ENCODE results near the gene SLC25A29. TPM values are rescaled to one million over a fixed set of nuclear protein-coding genes. Genes with fewer than 3 reads are reported as not detected.
"Not testable (repeated sequence)": the region's sequence is repeated elsewhere in the genome, so short reads cannot be mapped to it uniquely, and the experiment has no call there.

SLC25A29 gene
- polyA plus RNA-seq, 3 donors = 13.4 to 40.8 (median 25.5) TPM

- 88 to 93% (median 92%) methylated on average over 14 of the region's 14 CpGs for WGBS, 3 donors
- H3K27ac ChIP-seq (ENCODE audit: low read depth, low read length) = no peak overlapping the region
These were observed 7.5 kb downstream of the SLC25A29 start for GRCh38 chr14:100298551-100299237.

GRCh38 chr14:100297320-100298300 is 8.6 kb downstream of the SLC25A29 start:
- WGBS, 3 donors = 39 to 43% (median 40%) methylated on average over 30 of the region's 30 CpGs
- no peak overlapping the region for H3K27ac ChIP-seq (ENCODE audit: low read depth, low read length)

- not testable (repeated sequence) for H3K27ac ChIP-seq (ENCODE audit: low read depth, low read length)
- WGBS, 3 donors = 71 to 86% (median 79%) methylated on average over 8 to 11 of the region's 11 CpGs
These were observed 9.5 kb downstream of the SLC25A29 start for GRCh38 chr14:100296729-100297128.

- H3K27ac ChIP-seq (ENCODE audit: low read depth, low read length) = no peak overlapping the region
- WGBS, 3 donors = 71 to 89% (median 71%) methylated on average over 9 of the region's 9 CpGs
These were observed 10.1 kb downstream of the SLC25A29 start for GRCh38 chr14:100296106-100296651.

GRCh38 chr14:100295376-100296105 is 10.7 kb downstream of the SLC25A29 start:
- 93 to 94% (median 94%) methylated on average over 16 of the region's 16 CpGs for WGBS, 3 donors
- no peak overlapping the region for H3K27ac ChIP-seq (ENCODE audit: low read depth, low read length)

GRCh38 chr14:100294963-100295330 is 11.3 kb downstream of the SLC25A29 start:
- whole genome bisulfite sequencing, 3 donors = 87 to 93% (median 88%) methylated on average over 2 of the region's 2 CpGs
- H3K27ac ChIP-seq (ENCODE audit: low read depth, low read length) = no peak overlapping the region

- no peak overlapping the region for H3K27ac ChIP-seq (ENCODE audit: low read depth, low read length)
- 64 to 84% (median 71%) methylated on average over 12 of the region's 12 CpGs for WGBS, 3 donors
These were observed 11.9 kb downstream of the SLC25A29 start for GRCh38 chr14:100294213-100294962.

- H3K27ac ChIP-seq (ENCODE audit: low read depth, low read length) = no peak overlapping the region
- WGBS, 3 donors = 77 to 86% (median 79%) methylated on average over 14 of the region's 14 CpGs
These were observed 12.6 kb downstream of the SLC25A29 start for GRCh38 chr14:100293497-100294212.

- H3K27ac ChIP-seq (ENCODE audit: low read depth, low read length) = no peak overlapping the region
- 95 to 96% (median 95%) methylated on average over 37 to 42 of the region's 42 CpGs for WGBS, 3 donors
These were observed 13.3 kb downstream of the SLC25A29 start for GRCh38 chr14:100292776-100293461.

- no peak overlapping the region for H3K27ac ChIP-seq (ENCODE audit: low read depth, low read length)
- WGBS, 3 donors = 95 to 97% (median 95%) methylated on average over 58 to 61 of the region's 61 CpGs
These were observed 13.9 kb downstream of the SLC25A29 start for GRCh38 chr14:100292301-100292775.

GRCh38 chr14:100291305-100292075 is 14.8 kb downstream of the SLC25A29 start:
- no peak overlapping the region for H3K27ac ChIP-seq (ENCODE audit: low read depth, low read length)
- 91 to 95% (median 93%) methylated on average over 13 of the region's 13 CpGs for WGBS, 3 donors

GRCh38 chr14:100290607-100291304 is 15.5 kb downstream of the SLC25A29 start:
- no peak overlapping the region for H3K27ac ChIP-seq (ENCODE audit: low read depth, low read length)
- 85 to 90% (median 90%) methylated on average over 11 to 12 of the region's 12 CpGs for WGBS, 3 donors

GRCh38 chr14:100289916-100290606 is 16.2 kb downstream of the SLC25A29 start:
- WGBS, 3 donors = 71 to 84% (median 75%) methylated on average over 9 of the region's 9 CpGs
- H3K27ac ChIP-seq (ENCODE audit: low read depth, low read length) = no peak overlapping the region

- no peak overlapping the region for H3K27ac ChIP-seq (ENCODE audit: low read depth, low read length)
- 79 to 83% (median 82%) methylated on average over 12 of the region's 12 CpGs for WGBS, 3 donors
These were observed 17.7 kb downstream of the SLC25A29 start for GRCh38 chr14:100288382-100289185.
